Neutrophil (primary cell): ENCODE results near the gene TK2.
"Not testable (repeated sequence)": the region's sequence is repeated elsewhere in the genome, so short reads cannot be mapped to it uniquely, and the experiment has no call there.

Experiments used
- H3K27ac ChIP-seq: fragments of 200-600 bp; sonication (generic); 2 replicates; pipeline ENCODE4 v1.5.1; 2016; ENCODE audit warnings: mild to moderate bottlenecking, moderate library complexity
- H3K27me3 ChIP-seq: fragments of 200-600 bp; sonication (generic); 2 replicates; pipeline ENCODE4 v1.6.0; 2016; ENCODE audit warnings: mild to moderate bottlenecking
- H3K36me3 ChIP-seq: fragments of 200-600 bp; sonication (generic); 2 replicates; pipeline ENCODE4 v1.5.1; 2017
- H3K4me1 ChIP-seq, 2 experiments: fragments of 200-600 bp in 1 of 2; sonication (generic) in 1 of 2; 1 replicate in 1 of 2; 2 replicates in 1 of 2; pipeline versions ENCODE4 v1.5.1 to v1.6.1; 2013 to 2016; ENCODE audit warnings: low read depth in 1 of 2, low read length in 1 of 2, mild to moderate bottlenecking in 1 of 2, moderate library complexity in 1 of 2; ENCODE audit not compliant: control insufficient read depth in 1 of 2, insufficient read depth in 1 of 2
- H3K4me3 ChIP-seq, 2 experiments: fragments of 200-600 bp in 1 of 2; sonication (generic) in 1 of 2; 1 replicate in 1 of 2; 2 replicates in 1 of 2; pipeline ENCODE4 v1.5.1; 2013 to 2016; ENCODE audit warnings: low read depth in 1 of 2, low read length in 1 of 2, mild to moderate bottlenecking in 1 of 2, moderate library complexity in 1 of 2
- H3K9me3 ChIP-seq: fragments of 200-600 bp; sonication (generic); 2 replicates; pipeline ENCODE4 v1.5.1; 2016
- CTCF ChIP-seq: fragments of 200-600 bp; sonication (generic); IDR thresholded peaks from 2 replicates; pipeline ENCODE4 v1.5.1; 2016; ENCODE audit warnings: antibody characterized with exemption

The TK2 gene

GRCh38 chr16:66468321-66468965, 81.5 kb downstream of the TK2 start:
- TF ChIP-seq CTCF = no peak
- Histone ChIP-seq H3K4me1 (no peaks in the 10 kb centered on the region), H3K36me3 (no peaks in the 10 kb centered on the region), H3K27me3 (peaks cover 56% of the 10 kb centered on the region), H3K27ac (no peak overlapping the region), H3K9me3 (no peaks in the 10 kb centered on the region), H3K4me3 (no peak overlapping the region)

- Histone ChIP-seq H3K36me3 (no peaks in the 10 kb centered on the region), H3K4me3 (no peak overlapping the region), H3K4me1 (no peaks in the 10 kb centered on the region), H3K9me3 (no peaks in the 10 kb centered on the region), H3K27me3 (peaks cover 63% of the 10 kb centered on the region), H3K27ac (no peak overlapping the region)
- no peak for TF ChIP-seq CTCF
Observed at GRCh38 chr16:66467611-66468010, 82.3 kb downstream of the TK2 start.

- H3K27me3 ChIP-seq = peaks cover 73% of the 10 kb centered on the region
- H3K27ac ChIP-seq, H3K4me1 ChIP-seq, H3K36me3 ChIP-seq, H3K9me3 ChIP-seq, H3K4me3 ChIP-seq: not testable (repeated sequence)
Observed at GRCh38 chr16:66466636-66467035, 83.3 kb downstream of the TK2 start.

GRCh38 chr16:66465946-66466345, 84.0 kb downstream of the TK2 start:
- H3K4me3 ChIP-seq, H3K27ac ChIP-seq, H3K4me1 ChIP-seq, H3K9me3 ChIP-seq, H3K36me3 ChIP-seq: not testable (repeated sequence)
- peaks cover 73% of the 10 kb centered on the region for H3K27me3 ChIP-seq

- no peaks in the 10 kb centered on the region for H3K9me3 ChIP-seq
- peaks cover 86% of the 10 kb centered on the region for H3K27me3 ChIP-seq
Observed at GRCh38 chr16:66462912-66463311, 87.0 kb downstream of the TK2 start.

GRCh38 chr16:66460703-66461102, 89.2 kb downstream of the TK2 start:
- Histone ChIP-seq H3K27ac (no peak overlapping the region), H3K4me1 (no peaks in the 10 kb centered on the region), H3K4me3 (no peak overlapping the region), H3K9me3 (no peaks in the 10 kb centered on the region), H3K36me3 (no peaks in the 10 kb centered on the region), H3K27me3 (peaks cover 96% of the 10 kb centered on the region)
- no peak for TF ChIP-seq CTCF

More at GRCh38 chr16:66462912-66463311, 87.0 kb downstream of the TK2 start:
- no peak for TF ChIP-seq CTCF
- Histone ChIP-seq H3K4me3 (no peak overlapping the region), H3K27ac (no peak overlapping the region), H3K4me1 (no peaks in the 10 kb centered on the region), H3K36me3 (no peaks in the 10 kb centered on the region)
